Measurements from ENCODE around the gene CLSTN3.

DNA sequence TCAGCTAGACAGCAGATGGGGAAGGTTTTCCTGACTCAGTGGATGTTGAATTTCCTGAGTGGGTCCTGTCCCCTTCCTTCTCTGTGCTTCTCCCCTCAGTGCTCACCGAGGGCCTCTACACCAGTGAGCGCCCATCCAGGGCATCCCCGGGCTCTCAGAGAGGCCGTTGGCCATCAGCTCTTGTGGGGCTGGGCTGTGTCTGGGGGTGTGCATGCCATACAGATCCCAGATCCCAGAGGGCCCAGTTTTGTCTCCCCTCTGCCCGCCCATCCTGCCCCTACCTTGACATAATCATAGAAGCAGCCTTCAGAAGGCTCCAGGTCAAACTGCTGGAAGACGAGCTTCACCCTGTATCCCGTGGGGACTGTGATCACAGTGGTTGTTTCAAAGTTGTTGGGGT lies 39.0 kb upstream of the CLSTN3 start:
- TF ChIP-seq EZH2 (IDR thresholded peaks at IDR 0.05; ENCODE audit: borderline replicate concordance, low read depth, low read length, severe bottlenecking) (no peak), POLR2A (IDR thresholded peaks at IDR 0.05; ENCODE audit: low read depth, low read length) (no peak)
- TF ChIP-seq, protein P1, sequence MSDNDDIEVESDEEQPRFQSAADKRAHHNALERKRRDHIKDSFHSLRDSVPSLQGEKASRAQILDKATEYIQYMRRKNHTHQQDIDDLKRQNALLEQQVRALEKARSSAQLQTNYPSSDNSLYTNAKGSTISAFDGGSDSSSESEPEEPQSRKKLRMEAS (IDR thresholded peaks at IDR 0.05; ENCODE audit: insufficient read depth, insufficient read length): no peak

Data from endothelial cell of umbilical vein (primary cell).